Erythroblast (primary cell): ENCODE data around the gene FRYL.

Experiments
- GATA1 ChIP-seq: IDR thresholded peaks from 2 replicates; pipeline ENCODE4 v1.6.1; 2011; ENCODE audit warnings: low read depth, mild to moderate bottlenecking, control low read depth, low read length, moderate library complexity
- POLR2A ChIP-seq: IDR thresholded peaks from 2 replicates; pipeline ENCODE4 v1.6.1; 2011; ENCODE audit warnings: mild to moderate bottlenecking, low read length

GRCh38 chr4:48779998-48780864 lies at the start of gene FRYL:
- TF ChIP-seq GATA1 (no peak), POLR2A (peak; percentile 63)
